NCI-H1092 treated with DMSO at 0.1 percent for 48 hours (cell line): ENCODE measurements around the gene KCTD10.
"Not testable (repeated sequence)": the region's sequence is repeated elsewhere in the genome, so short reads cannot be mapped to it uniquely, and the experiment has no call there.

ENCODE experiments used
- DNase-seq: peaks from one replicate; lab custom pipeline; 2025; lab: John Stamatoyannopoulos, UW

Gene KCTD10

DNA sequence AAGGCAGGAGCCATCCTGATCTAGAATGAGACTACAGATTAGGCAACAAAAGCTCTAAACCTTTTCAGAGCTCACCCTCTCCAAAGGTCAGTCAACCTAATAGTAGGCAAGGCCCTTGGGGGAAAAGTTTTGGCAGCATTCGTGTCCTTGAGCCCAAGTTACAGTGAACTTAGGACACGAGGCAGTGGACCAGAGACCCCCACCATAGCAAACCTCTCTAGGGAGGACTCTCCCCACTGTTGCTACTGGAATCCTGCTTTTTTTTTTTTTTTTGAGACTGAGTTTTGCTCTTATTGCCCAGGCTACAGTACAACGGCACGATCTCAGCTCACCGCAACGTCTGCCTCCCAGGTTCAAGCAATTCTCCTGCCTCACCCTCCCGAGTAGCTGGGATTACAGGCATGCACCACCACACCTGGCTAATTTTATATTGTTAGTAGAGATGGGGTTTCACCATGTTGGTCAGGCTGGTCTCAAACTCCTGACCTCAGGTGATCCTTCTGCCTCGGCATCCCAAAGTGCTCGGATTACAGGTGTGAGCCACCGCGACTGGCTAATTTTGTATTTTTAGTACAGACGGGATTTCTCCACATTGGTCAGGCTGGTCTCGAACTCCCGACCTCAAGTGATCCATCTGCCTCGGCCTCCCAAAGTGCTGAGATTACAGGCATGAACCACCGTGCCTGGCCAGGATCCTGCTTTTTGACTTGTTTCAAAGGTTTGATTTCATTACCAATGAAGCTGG lies 3.4 kb downstream of the KCTD10 start:
- not testable (repeated sequence) for DNase-seq

DNA sequence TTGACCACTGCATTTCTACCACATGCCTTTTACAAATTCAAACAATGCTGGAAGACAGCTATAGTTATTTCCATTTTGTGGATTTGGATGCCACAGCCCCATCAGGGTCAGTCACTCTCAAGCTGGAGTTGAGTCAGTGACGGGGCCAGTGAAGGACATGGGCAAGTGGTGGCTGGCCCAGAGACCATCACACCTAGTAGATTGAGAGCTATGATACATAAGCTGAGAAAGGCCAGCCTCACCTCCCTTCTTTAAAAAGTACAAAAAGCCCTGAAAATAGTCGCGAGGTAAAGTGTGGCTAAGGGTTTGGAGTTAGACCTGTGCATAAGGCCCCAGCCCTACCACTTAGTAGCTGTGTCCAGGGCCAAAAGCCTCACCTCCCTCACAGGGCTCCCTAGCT lies 4.1 kb downstream of the KCTD10 start:
- no peak for DNase-seq

- no peak for DNase-seq
These were observed 7.6 kb downstream of the KCTD10 start for GRCh38 chr12:109469517-109469916.

GRCh38 chr12:109467978-109468676 lies 9.0 kb downstream of the KCTD10 start:
- DNase-seq: no peak

- no peak for DNase-seq
These were observed 10.3 kb downstream of the KCTD10 start for GRCh38 chr12:109466821-109467220.

GRCh38 chr12:109466305-109466704 lies 10.8 kb downstream of the KCTD10 start:
- DNase-seq: no peak

GRCh38 chr12:109464642-109465351 lies 12.3 kb downstream of the KCTD10 start:
- no peak for DNase-seq

GRCh38 chr12:109463756-109464155 lies 13.3 kb downstream of the KCTD10 start:
- DNase-seq: no peak

GRCh38 chr12:109462868-109463692 lies 14.0 kb downstream of the KCTD10 start:
- DNase-seq: no peak

DNA sequence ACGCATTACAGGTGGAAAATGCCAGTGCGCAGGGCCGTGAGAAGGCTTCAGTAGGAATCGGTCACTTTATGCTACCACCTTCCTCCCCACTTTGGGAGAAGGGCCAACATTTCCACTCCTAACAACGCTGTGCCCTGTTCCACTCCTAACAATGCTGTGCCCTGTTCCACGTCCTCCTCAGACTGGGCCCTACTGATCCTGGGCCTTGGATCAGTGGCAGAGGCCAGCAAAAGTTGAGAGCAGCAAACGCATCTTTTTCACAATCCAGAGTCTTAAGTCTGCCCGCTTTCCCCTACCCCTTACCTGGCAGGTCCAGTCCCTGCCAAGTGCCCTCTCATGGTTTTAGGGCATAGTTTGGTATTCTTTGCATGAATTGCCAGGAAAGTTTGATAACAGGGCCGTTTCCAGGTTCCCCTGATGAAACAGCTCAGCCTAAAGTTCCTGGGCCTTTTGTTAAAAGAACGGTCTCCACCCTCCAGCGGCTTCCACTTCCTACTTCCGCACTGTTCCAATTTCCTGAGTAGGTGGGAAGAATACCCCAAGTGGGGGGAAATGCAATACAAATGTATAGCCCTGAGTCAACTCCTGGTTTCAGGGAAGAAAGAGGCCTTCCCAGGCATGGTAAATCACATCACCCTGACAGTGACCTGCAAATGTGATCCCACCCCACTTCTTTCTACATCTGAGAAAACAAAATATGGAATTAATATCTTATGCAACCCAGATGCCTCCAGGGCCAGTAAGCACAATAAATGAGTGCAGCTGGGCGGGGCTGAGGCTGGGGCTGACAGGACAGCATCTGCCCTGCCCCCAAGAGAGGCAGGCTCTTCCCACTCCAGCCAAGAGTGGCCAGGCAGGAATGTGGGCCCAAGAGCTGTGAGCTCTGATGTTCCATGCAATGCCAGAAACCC lies 15.0 kb downstream of the KCTD10 start:
- DNase-seq: no peak

GRCh38 chr12:109461049-109461845 lies 15.9 kb downstream of the KCTD10 start:
- DNase-seq: no peak

GRCh38 chr12:109460538-109460937 lies 16.6 kb downstream of the KCTD10 start:
- DNase-seq: no peak

DNA sequence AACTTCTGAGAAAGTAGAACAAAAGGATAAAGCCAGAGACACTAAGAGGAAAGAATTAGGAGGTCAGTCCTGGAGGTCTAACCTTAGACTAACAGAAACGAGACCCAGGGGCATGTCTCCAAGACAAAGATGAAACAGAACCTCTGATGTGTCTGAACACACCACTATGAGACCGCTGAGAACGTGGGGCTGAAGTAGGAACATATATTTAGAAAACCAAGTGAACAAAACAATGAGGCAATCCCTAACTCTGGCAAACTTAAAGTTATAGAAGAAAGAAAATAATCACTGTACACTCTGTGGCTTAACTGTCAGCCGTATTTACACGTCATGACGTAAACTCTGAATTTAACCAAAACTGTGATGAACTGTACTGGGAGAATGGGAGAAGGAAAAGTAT lies 17.9 kb downstream of the KCTD10 start:
- no peak for DNase-seq

GRCh38 chr12:109458771-109459208 lies 18.3 kb downstream of the KCTD10 start:
- DNase-seq: no peak

DNA sequence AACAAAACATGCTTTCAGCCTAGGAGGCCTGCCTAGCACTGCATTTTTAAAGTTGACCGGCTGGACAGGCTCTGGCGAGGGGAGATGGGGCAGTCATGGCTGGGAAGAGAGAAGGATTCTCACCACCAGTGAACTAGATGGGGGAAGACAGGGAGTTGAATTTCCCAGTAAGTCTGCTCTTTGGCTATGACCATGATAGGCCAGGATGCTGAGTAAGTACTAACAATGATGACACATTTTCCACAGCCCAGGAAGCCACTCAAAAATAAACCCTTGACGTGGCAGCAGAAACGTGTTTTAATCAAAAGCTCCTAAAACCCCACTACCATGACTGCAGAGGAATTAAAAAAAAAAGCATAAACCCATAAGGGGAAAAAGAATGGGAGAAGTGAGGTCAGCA lies 19.0 kb downstream of the KCTD10 start:
- no peak for DNase-seq

DNA sequence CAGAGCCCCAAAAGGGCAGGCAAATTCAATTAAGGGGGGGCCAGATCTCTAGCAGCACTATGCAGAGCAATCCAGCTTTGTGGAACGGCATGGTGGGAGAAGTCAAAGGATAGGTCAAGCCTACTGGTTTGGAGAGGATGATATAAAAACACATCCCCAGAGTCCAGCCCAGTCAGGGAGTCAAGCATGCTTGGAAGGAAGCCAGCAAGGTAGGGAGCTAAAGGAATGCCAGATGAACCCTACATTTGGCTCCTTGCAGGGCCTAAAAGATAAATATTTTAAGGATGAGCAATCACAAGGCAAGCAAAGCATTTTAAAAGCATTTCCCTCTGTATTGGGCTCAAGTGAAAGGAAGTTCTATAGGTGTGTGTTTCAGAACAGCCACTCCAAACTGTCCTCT lies 21.4 kb downstream of the KCTD10 start:
- DNase-seq: no peak

DNA sequence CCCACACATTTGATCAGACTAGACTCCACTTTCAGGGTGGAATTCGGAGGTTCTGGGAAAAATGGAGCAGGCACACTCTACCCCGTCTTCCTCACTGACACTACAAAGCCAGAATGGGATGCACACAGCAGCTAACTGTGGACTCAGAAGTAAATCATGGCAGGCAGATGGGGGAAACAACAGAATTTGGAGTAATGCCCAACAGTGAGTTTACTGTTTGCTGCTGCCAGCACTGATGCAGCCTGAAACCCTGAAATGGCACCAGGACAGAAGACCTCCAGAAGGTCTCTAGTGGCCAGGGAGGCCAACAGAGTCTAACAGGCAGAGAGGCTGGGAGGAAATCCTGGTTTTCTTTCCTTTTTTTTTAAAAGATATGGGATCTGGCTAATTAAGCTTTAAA lies 24.6 kb downstream of the KCTD10 start:
- DNase-seq: no peak

GRCh38 chr12:109451400-109451799 lies 25.7 kb downstream of the KCTD10 start:
- DNase-seq: no peak

DNA sequence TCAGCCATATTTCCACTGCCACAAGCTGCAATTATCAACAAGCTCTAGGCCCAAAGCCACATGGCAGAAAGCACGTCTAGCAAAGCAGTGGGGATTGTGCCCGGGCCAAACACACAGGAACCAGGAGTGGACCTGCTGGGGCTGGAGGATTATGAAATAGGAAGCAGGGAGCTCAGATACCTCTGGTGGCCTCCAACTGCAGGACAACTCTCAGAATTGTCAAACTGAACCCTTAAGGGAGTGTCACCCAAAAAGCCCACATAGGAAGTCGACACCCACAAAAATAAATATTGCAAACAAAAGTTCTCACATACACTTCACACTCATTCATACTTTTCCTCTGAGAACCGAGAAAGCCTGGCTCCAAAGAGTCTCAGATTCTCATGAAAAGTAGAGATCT lies 26.1 kb downstream of the KCTD10 start:
- DNase-seq: no peak

DNA sequence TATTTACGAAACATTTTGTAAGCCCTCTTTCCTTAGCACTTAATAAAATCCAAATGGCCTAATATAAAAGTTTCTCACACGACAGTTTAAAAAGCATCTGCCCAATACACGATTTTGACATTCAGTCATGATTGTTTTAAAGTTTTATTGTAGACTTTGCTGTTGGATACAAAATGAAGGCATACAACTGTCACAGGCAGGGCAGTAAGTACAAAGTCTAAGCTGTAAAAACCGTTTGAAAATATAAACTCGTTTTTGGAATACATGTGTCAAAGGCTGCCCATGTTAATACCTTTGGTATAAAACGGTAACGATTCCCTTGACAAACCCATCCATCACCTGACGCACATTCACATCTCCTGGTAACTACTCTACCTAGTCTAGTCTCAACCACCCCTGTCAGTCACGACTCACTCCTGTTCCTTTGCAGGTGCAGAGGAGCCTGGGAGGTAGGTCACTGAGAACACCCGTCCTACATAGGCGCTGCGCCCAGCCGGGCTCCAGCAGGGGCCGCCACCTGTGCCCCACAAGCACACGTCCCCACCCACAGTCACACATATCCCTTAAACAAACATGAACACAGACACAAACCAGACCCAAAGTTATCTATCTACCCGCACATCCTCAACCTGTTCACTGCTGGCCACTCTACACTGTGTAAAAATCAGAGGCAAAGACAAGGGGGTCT lies 27.1 kb downstream of the KCTD10 start:
- no peak for DNase-seq
